Stimulated activated CD8-positive, alpha-beta memory T cell treated with anti-CD3 and anti-CD28 coated beads, Interleukin-15, amount 100 ng/mL, for 24 hours (primary cell): Measurements from ENCODE around the gene DPEP2NB.
A peak's percentile ranks its signal among the peaks of the same experiment; 100 is the strongest.
"Not testable (repeated sequence)": the region's sequence is repeated elsewhere in the genome, so short reads cannot be mapped to it uniquely, and the experiment has no call there.

Source experiments
- DNase-seq: peaks from one replicate; pipeline ENCODE4 v3.0.0-alpha.2; 2020; ENCODE audit warnings: low read depth

Gene DPEP2NB

GRCh38 chr16:67982011-67982696 lies 33.6 kb downstream of the DPEP2NB start:
- no peak for DNase-seq

GRCh38 chr16:67979955-67980678 lies 35.6 kb downstream of the DPEP2NB start, which contains the start of gene DPEP3:
Gene DPEP3, minus strand, starts transcription at chr16:67980499. Its CDS starts 119 bp downstream, at chr16:67980380.
- DNase-seq: no peak

- no peak for DNase-seq
These were observed 38.1 kb downstream of the DPEP2NB start for GRCh38 chr16:67977469-67978227.

- DNase-seq: no peak
These were observed 38.7 kb downstream of the DPEP2NB start for GRCh38 chr16:67977005-67977404.

- DNase-seq: no peak
These were observed 39.5 kb downstream of the DPEP2NB start for GRCh38 chr16:67976205-67976604.

- DNase-seq: no peak
These were observed 40.2 kb downstream of the DPEP2NB start for GRCh38 chr16:67975321-67976105.

GRCh38 chr16:67972285-67972684 lies 43.4 kb downstream of the DPEP2NB start:
- not testable (repeated sequence) for DNase-seq

GRCh38 chr16:67971111-67971510 lies 44.6 kb downstream of the DPEP2NB start:
- DNase-seq: no peak

- DNase-seq: no peak
These were observed 46.3 kb downstream of the DPEP2NB start for GRCh38 chr16:67969254-67970039.

GRCh38 chr16:67968400-67969253 lies 47.1 kb downstream of the DPEP2NB start, which contains the start of gene SLC12A4:
Gene SLC12A4, minus strand, starts transcription at chr16:67968637. Its CDS starts 84 bp downstream, at chr16:67968553.
- peak; percentile 76 for DNase-seq

GRCh38 chr16:67967958-67968399 lies 47.7 kb downstream of the DPEP2NB start:
- no peak for DNase-seq

GRCh38 chr16:67967183-67967957 lies 48.3 kb downstream of the DPEP2NB start:
- DNase-seq: no peak

- no peak for DNase-seq
These were observed 49.0 kb downstream of the DPEP2NB start for GRCh38 chr16:67966549-67967182.

- DNase-seq: no peak
These were observed 49.8 kb downstream of the DPEP2NB start for GRCh38 chr16:67965668-67966548.

GRCh38 chr16:67964477-67965131 lies 51.1 kb downstream of the DPEP2NB start:
- DNase-seq: no peak

GRCh38 chr16:67963662-67964321 lies 51.9 kb downstream of the DPEP2NB start:
- no peak for DNase-seq
